Stimulated activated CD4-positive, alpha-beta T cell treated with anti-CD3 and anti-CD28 coated beads, Interleukin-4, amount 100 ng/mL, for 4 hours (primary cell): ENCODE results near the gene DSTYK.
"Not testable (repeated sequence)": the region's sequence is repeated elsewhere in the genome, so short reads cannot be mapped to it uniquely, and the experiment has no call there.

Experiments
- DNase-seq, 2 experiments: peaks; one replicate each; pipeline ENCODE4 v3.0.0-alpha.2; 2020

Gene DSTYK

DNA sequence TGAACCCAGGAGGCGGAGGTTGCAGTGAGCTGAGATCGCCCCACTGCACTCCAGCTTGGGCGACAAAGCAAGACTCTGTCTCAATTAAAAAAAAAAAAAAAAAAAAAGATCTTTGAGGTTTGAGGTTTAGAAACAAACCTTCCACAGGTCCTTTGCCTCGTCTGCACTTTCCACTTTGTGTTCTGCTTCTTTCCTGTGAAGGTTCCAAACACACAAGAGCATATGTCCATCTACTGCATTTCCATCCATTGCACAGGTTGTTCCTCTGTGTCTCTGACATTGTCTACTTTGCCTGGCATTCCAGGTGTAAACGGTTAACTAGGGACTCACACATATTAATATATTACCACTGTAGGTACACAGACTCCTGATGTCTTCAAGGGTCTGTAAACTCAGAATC, 40.1 kb downstream of the DSTYK start:
- DNase-seq = no peak

DNA sequence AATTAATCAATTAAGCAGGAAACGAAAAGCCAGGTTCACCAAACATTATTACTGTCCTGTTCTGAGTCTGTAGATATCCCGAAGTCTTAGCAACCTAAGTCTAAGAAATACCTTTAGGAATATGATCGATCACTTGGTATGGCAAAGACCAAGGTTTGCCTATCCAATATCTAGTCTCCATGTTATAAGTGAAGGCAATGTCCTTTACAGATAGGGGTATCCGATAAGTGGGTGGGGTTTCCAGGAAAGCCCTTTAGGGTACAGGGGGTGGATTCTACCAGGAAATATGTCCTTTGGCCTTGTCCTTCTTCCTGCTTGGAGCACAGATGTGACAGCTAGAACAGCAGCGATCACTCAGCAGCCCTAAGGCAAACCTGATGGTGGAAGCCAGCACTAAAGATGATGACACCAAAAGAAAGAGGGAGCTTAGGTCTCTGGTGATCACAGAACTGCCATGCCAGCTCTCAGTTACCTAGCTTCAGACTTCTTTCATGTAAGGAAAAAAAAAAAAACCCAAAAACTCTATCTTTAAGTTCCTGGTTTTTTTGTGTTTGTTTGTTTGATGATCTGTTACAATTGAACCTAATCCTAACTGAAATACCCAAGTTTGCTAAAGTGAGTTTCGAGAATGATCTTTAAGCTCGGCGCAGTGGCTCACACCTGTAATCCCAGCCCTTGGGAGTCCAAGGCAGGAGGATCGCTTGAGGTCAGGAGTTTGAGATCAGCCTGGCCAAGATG, 40.8 kb downstream of the DSTYK start:
- no peak for DNase-seq

DNA sequence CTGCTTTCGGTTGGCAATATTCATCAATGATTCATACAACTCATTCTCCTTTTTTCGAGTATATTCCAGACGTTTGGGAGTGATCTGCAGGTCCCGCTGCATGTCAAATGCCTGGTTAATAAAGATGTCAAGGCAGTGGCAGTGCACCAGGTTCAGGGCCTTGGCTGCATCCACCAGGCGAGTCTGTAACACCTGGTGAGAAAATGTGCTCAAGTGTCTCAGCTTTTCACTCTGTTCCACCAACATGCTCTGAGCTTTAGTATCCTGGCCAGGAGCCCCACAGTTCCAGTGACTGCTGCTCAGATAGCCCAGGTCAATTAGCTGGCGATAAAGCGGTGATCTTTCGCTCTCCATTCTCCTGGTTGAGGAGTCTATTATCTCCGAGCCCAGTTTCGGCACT, 42.3 kb downstream of the DSTYK start:
- no peak for DNase-seq

GRCh38 chr1:205168291-205168690, 43.2 kb downstream of the DSTYK start:
- no peak for DNase-seq

DNA sequence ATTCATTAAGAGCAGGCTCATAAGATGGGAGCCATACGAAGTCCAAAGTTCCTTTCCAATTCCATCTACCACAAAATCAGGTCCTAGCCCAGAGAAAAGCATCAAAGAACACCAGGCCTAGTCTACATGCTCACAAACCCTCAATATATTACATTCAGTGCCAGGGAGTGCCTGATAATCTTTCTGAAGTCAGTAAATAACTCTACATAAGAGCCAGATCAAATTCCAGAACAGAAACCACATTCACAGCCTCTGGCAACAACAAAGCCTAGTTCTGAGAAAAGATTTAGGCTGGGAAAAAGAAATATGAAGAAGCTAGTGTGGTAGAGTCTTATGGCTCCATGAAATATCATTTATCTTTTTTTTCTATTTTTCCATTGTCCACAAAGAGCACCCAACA, 49.2 kb downstream of the DSTYK start:
- no peak for DNase-seq

- DNase-seq = no peak
Measured at GRCh38 chr1:205161076-205161475, 50.4 kb downstream of the DSTYK start.

DNA sequence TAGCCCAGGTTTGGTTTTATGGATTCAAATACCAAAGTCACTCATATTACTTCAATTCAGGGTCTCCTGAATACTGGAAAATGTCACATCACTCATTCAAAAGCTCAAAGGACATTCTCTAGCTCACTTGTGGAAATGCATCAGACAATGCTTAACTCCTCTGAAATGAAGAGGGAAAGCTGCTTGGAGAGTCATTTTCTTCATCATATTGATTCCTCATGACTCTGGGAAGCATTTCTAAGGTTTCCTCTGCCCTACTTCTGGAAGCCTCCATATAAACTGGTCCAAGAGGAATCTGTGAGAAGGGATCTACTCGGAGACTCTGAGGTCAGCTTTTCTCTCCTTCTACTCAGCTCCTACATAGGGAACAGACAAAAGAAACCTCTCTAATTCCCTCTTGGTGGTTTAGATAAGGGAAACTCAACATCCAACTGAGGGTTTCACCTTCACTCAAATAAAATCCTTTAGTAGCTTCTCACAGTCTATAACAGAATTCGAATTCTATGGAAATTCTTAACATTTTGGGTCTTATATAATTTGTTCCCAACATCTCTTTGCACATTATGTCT, 53.4 kb downstream of the DSTYK start:
- DNase-seq = no peak

- DNase-seq = not testable (repeated sequence)
Measured at GRCh38 chr1:205155665-205156377, 55.7 kb downstream of the DSTYK start.

GRCh38 chr1:205152505-205152904, 59.0 kb downstream of the DSTYK start:
- DNase-seq = no peak

DNA sequence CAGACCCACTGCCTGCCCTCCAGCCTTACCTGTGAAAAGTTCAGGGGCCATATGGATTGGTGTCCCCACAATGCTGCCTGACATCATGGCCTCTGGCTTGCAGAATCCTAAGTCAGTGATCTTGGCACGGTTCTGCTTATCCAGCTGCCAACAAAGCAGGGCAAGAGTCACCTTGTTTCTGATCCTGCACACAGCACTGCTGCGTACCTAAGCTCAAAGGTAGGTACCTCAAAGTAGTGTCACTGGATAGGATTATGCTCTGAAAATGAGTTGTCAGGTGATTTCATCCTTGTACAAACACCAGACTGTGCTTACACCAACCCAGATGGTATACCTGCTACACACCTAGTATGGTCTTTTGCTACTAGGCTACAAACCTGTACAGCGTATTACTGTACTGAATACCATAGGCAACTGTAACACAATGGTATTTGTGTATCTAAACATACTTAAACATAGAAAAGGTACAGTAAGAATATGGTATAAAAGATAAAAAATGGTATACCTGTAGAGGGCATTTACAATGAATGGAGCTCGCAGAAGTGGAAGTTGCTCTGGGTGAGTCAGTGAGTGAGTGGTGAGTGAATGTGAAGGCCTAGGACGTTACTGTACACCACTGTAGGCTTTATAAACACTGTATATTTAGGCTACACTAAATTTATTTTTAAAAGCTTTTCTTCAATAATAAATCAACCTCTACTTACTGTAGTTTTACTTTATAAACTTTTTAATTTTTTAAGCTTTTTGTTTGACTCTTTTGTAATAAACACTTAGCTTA, 60.7 kb downstream of the DSTYK start:
- DNase-seq = no peak

- no peak for DNase-seq
Measured at GRCh38 chr1:205147191-205147835, 64.2 kb downstream of the DSTYK start.

DNA sequence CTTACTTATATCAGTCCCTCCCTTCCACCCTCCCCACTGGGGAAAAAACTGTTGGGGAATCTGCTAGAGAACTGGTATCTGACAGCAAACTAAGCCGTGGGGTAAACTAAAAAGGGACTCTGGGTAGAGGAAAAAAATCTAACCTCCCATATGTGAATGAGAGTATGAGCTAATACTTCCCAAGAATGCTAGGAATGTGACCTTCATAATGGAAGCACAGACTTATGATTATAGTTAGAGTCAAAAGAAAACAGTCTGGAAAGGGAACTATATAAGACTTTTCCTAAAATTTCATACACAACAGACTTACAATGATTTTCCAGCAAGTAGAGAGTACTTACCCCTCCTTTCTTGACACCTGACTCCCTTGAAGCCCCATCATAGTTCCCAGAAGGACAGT, 66.8 kb downstream of the DSTYK start:
- DNase-seq = no peak

GRCh38 chr1:205144046-205144720, 67.3 kb downstream of the DSTYK start:
- DNase-seq = no peak

- DNase-seq = no peak
Measured at GRCh38 chr1:205142102-205142469, 69.4 kb downstream of the DSTYK start.

GRCh38 chr1:205141236-205142101, 70.0 kb downstream of the DSTYK start:
- DNase-seq = peak; percentile 57 to 66

DNA sequence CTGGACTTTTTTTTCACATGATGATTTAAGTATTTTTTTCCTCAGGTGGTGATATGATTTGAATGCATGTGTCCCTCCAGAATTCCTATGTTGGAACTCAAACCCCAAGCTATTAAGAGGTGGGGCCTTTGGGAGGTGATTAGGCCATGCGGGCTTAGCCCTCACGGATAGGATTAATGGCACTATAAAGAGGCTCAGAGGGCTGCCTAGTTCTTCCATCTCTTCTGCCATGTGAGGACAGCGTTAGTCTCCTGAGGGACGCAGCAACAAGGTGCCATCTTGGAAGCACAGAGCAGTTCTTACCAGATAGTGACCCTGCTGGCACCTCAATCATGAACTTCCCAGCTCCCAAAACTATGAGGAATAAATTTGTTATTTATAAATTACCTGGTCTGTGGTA, 71.4 kb downstream of the DSTYK start:
- no peak for DNase-seq

GRCh38 chr1:205137901-205138300, 73.6 kb downstream of the DSTYK start:
- DNase-seq = no peak

DNA sequence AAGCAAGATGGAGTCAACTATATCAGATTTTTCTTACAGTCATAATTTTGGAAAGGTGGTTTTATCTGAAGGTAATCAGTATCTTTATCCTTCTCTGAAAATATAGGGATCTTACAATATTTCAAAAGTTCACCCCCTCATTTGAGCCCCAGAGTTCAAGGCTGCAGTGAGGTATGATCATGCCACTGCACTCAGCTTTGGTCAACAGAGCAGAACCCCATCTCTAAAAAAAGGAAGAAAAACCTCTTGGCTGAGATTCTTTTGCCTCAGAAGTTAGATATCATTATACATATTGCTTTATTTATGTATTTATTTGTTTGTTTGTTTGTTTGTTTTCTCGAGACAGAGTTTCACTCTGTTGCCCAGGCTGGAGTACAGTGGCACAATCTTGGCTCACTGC, 78.2 kb downstream of the DSTYK start:
- DNase-seq = no peak

DNA sequence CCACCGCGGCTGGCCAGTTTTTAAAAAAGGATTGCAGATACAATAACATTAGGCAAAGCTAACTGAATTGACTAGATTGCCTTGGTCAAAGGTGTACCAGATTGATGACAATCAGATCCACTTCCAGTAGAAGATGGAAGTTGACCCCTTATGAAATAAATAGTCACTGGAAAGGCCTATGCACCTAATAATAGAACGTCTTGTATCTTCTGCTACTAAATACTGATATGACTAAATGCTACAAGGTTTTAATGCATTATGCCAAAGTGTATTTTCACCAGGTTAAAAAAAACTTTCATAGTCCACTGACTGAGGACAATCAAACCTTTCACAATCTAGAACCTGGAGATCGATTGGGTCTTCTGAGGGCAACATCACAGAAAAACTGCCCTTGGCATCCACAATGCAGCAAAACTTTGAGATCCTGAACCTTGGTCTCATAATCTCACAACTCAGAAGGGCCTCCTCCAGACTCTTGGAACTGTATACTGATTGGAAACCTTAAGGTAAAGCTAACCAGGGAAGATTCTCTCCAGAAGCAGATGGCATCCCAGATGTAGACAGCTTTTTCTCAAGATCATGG, 82.0 kb downstream of the DSTYK start:
- DNase-seq = no peak

DNA sequence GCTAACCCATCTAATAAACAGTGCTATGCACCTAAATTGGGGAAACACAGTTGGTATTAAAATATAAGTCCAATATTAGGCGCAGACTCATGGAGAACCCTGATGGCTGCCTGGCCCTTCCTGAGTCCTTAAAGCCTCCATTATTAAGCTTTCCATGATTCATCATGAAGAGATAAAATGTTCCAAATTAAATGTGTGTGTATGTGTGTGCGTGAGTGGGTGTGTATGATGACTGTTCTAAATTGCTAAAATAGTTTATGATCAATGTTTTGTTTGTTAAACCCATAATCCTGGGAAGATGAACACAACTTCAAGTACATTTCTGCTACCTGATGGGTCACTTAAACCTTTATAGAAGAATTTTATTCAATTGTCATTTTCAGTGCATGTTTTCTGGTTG, 83.5 kb downstream of the DSTYK start:
- DNase-seq = no peak

- DNase-seq = no peak
Measured at GRCh38 chr1:205127646-205128045, 83.9 kb downstream of the DSTYK start.
